Neural progenitor cell (in vitro differentiated cells): Measurements from ENCODE around the gene BEAN1. TPM values are rescaled to one million over a fixed set of nuclear protein-coding genes. Genes with fewer than 3 reads are reported as not detected.

ENCODE experiments used
- DNase-seq: peaks from one replicate; pipeline ENCODE4 v3.0.0-alpha.2; 2016; ENCODE audit warnings: low spot score
- H2AFZ ChIP-seq: fragments of 200-600 bp; sonication (generic); replicated peaks from 2 replicates; pipeline ENCODE4 v1.6.1; 2016; ENCODE audit warnings: antibody characterized with exemption
- H3F3A ChIP-seq: fragments of 200-600 bp; sonication (generic); 2 replicates; pipeline ENCODE4 v1.6.1; 2016; ENCODE audit warnings: antibody characterized with exemption, low read depth
- H3K27ac ChIP-seq: fragments of 200-600 bp; sonication (generic); 2 replicates; pipeline ENCODE4 v1.5.1; 2016; ENCODE audit warnings: mild to moderate bottlenecking
- H3K27me3 ChIP-seq: fragments of 200-600 bp; sonication (generic); 2 replicates; pipeline ENCODE4 v1.6.1; 2016; ENCODE audit warnings: mild to moderate bottlenecking, moderate library complexity
- H3K36me3 ChIP-seq: fragments of 200-600 bp; sonication (generic); 2 replicates; pipeline ENCODE4 v1.5.1; 2016
- H3K4me1 ChIP-seq: fragments of 200-600 bp; sonication (generic); 2 replicates; pipeline ENCODE4 v1.6.1; 2016; ENCODE audit warnings: mixed run types
- H3K4me2 ChIP-seq: fragments of 200-600 bp; sonication (generic); 2 replicates; pipeline ENCODE4 v1.6.1; 2016
- H3K4me3 ChIP-seq: fragments of 200-600 bp; sonication (generic); 2 replicates; pipeline ENCODE4 v1.5.1; 2016
- H3K79me2 ChIP-seq: fragments of 200-600 bp; sonication (generic); 2 replicates; pipeline ENCODE4 v1.6.1; 2016; ENCODE audit warnings: low read depth
- H3K9ac ChIP-seq: fragments of 200-600 bp; sonication (generic); 2 replicates; pipeline ENCODE4 v1.6.1; 2016
- H3K9me3 ChIP-seq: fragments of 200-600 bp; sonication (generic); 2 replicates; pipeline ENCODE4 v1.5.1; 2016; ENCODE audit warnings: low read depth
- H4K20me1 ChIP-seq: fragments of 200-600 bp; sonication (generic); 2 replicates; pipeline ENCODE4 v1.6.1; 2016; ENCODE audit warnings: low read depth
- H3K27ac Mint-ChIP-seq: 3 replicates; pipeline ENCODE4 v1.8.0; 2021; ENCODE audit warnings: mixed read lengths
- H3K27me3 Mint-ChIP-seq: 2 replicates; pipeline ENCODE4 v1.8.0; 2022; ENCODE audit warnings: low read depth, mild to moderate bottlenecking, inconsistent platforms, moderate library complexity, mixed read lengths; ENCODE audit not compliant: insufficient read depth
- H3K36me3 Mint-ChIP-seq: 3 replicates; pipeline ENCODE4 v1.8.0; 2021; ENCODE audit warnings: mixed read lengths
- H3K4me1 Mint-ChIP-seq: 3 replicates; pipeline ENCODE4 v1.8.0; 2021; ENCODE audit warnings: mixed read lengths
- H3K4me3 Mint-ChIP-seq: 3 replicates; pipeline ENCODE4 v1.8.0; 2021; ENCODE audit warnings: mild to moderate bottlenecking, moderate library complexity, mixed read lengths
- H3K9me3 Mint-ChIP-seq: 3 replicates; pipeline ENCODE4 v1.8.0; 2020; ENCODE audit warnings: mixed read lengths
- EZH2 ChIP-seq: fragments of 200-600 bp; sonication (generic); IDR thresholded peaks from 2 replicates; pipeline ENCODE4 v1.6.1; 2017; ENCODE audit warnings: antibody characterized with exemption, mild to moderate bottlenecking, moderate library complexity
- EZH2phosphoT487 ChIP-seq: fragments of 200-600 bp; sonication (generic); IDR thresholded peaks from 2 replicates; pipeline ENCODE4 v1.6.1; 2017; ENCODE audit warnings: antibody characterized with exemption
- total RNA-seq: library from RNA; depleted of rRNA; stranded (reverse); fragments of >200 nt; gene quantifications from 2 replicates; pipeline ENCODE4 v1.2.3, GENCODE V29; 2015; ENCODE audit warnings: low replicate concordance
- TF ChIP-seq, protein P1 (sequence below): fragments of 200-600 bp; sonication (generic); IDR thresholded peaks from 2 replicates; pipeline ENCODE4 v1.5.1; 2017; ENCODE audit warnings: antibody characterized with exemption, mild to moderate bottlenecking

BEAN1 gene
- total RNA-seq, 1 donor from 2014 or later: 0.32 TPM

DNA sequence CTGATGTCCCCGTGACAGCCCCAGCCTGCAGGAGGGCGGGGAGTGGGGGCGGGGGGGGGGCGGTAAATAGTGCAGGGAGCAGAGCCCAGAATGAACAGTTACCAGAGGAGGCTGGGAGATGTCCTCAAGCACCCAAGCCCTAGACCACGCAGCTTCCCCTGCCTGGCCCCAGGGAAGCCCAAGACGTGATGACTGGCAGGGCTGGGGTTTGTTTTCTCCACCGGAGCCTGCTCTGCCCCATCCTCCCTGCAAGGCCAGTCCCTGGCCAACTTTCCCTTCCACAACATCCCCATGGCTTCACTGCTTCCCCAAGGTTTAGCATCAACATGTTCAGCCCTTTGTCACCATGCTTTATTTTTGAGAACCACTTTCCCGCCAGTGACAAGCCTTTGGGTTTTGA lies 1.4 kb upstream of the BEAN1 start:
- H3K4me3 Mint-ChIP-seq: peak overlapping the region; percentile 80
- no peaks in the 10 kb centered on the region for H3K9me3 ChIP-seq
- H2AFZ ChIP-seq: no peak overlapping the region
- no peaks in the 10 kb centered on the region for H3K36me3 ChIP-seq
- peaks cover 36% of the 10 kb centered on the region for H3K27me3 Mint-ChIP-seq
- DNase-seq: no peak
- peaks cover 95% of the 10 kb centered on the region for H3K27me3 ChIP-seq
- H3K9me3 Mint-ChIP-seq: no peaks in the 10 kb centered on the region
- H3K27ac Mint-ChIP-seq: no peak overlapping the region
- no peak overlapping the region for H3K4me2 ChIP-seq
- H3K4me3 ChIP-seq: no peak overlapping the region
- H3K79me2 ChIP-seq: no peaks in the 10 kb centered on the region
- H3K36me3 Mint-ChIP-seq: no peaks in the 10 kb centered on the region
- peaks cover 25% of the 10 kb centered on the region for H3K4me1 ChIP-seq
- TF ChIP-seq, protein P1, sequence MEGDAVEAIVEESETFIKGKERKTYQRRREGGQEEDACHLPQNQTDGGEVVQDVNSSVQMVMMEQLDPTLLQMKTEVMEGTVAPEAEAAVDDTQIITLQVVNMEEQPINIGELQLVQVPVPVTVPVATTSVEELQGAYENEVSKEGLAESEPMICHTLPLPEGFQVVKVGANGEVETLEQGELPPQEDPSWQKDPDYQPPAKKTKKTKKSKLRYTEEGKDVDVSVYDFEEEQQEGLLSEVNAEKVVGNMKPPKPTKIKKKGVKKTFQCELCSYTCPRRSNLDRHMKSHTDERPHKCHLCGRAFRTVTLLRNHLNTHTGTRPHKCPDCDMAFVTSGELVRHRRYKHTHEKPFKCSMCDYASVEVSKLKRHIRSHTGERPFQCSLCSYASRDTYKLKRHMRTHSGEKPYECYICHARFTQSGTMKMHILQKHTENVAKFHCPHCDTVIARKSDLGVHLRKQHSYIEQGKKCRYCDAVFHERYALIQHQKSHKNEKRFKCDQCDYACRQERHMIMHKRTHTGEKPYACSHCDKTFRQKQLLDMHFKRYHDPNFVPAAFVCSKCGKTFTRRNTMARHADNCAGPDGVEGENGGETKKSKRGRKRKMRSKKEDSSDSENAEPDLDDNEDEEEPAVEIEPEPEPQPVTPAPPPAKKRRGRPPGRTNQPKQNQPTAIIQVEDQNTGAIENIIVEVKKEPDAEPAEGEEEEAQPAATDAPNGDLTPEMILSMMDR: no peak
- TF ChIP-seq EZH2phosphoT487 (no peak), EZH2 (no peak)
- H4K20me1 ChIP-seq: peaks cover 14% of the 10 kb centered on the region
- peaks cover 32% of the 10 kb centered on the region for H3F3A ChIP-seq
- no peak overlapping the region for H3K27ac ChIP-seq
- H3K4me1 Mint-ChIP-seq: peaks cover 23% of the 10 kb centered on the region
- H3K9ac ChIP-seq: no peak overlapping the region

DNA sequence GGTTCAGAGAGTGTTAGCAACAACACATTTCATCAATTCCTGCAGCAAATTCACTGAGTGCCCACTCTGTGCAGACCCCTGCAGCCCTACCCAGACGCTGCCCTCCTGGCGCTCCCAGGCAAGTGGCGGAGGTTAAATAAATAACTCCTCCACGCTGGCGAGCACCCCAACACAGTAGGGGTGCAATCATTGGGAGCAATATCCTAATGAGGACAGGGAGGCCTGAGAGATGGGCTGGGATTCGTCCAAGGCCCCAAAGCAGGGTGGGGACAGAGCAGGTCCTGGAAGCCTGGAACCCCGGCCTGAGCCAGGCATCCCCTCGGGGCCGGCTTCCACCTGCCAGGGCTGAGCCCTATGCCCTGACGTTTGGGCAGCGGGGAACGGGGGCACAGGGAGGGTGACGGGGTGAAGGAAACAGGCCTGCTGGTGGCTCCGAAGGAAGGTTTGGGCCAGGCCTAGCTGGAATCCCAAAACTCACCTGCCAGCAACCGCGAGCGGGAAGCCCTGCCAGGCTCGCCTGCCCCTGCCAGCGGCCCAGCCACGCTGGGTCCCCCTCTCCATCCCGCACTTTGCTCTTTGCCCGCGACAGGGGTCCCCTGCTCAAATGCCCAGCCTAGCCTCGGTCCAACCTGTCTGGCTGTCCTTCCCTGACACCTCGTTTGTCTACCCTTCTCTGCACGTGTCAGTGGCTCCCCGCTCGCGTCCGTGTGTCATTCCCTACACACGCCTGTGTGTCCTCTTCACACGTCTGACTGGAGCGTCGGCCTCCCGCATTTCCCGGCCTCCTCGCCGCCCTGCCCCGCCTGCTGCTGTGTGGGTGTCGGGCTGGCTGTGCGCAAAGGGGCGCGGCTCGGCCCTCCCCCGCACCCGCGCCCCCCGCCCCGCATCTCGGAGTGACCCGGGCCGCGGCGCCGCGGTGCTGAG lies 721 bp upstream of the BEAN1 start:
- H3K36me3 Mint-ChIP-seq: no peaks in the 10 kb centered on the region
- peak; percentile 36 for DNase-seq
- peaks cover 32% of the 10 kb centered on the region for H3F3A ChIP-seq
- H3K4me3 Mint-ChIP-seq: peak overlapping the region; percentile 80
- H3K4me1 ChIP-seq: peaks cover 25% of the 10 kb centered on the region
- H4K20me1 ChIP-seq: peaks cover 14% of the 10 kb centered on the region
- peaks cover 23% of the 10 kb centered on the region for H3K4me1 Mint-ChIP-seq
- peak overlapping the region; percentile 82 for H3K4me2 ChIP-seq
- peak overlapping the region; percentile 42 for H3K4me3 ChIP-seq
- no peak overlapping the region for H3K27ac Mint-ChIP-seq
- H3K27me3 ChIP-seq: peaks cover 95% of the 10 kb centered on the region
- H2AFZ ChIP-seq: no peak overlapping the region
- H3K9ac ChIP-seq: no peak overlapping the region
- H3K9me3 ChIP-seq: no peaks in the 10 kb centered on the region
- H3K9me3 Mint-ChIP-seq: no peaks in the 10 kb centered on the region
- no peak overlapping the region for H3K27ac ChIP-seq
- H3K79me2 ChIP-seq: no peaks in the 10 kb centered on the region
- TF ChIP-seq EZH2phosphoT487: peak; percentile 77
- TF ChIP-seq, protein P1: no peak
- peak; percentile 42 for TF ChIP-seq EZH2
- H3K27me3 Mint-ChIP-seq: peaks cover 37% of the 10 kb centered on the region
- H3K36me3 ChIP-seq: no peaks in the 10 kb centered on the region

DNA sequence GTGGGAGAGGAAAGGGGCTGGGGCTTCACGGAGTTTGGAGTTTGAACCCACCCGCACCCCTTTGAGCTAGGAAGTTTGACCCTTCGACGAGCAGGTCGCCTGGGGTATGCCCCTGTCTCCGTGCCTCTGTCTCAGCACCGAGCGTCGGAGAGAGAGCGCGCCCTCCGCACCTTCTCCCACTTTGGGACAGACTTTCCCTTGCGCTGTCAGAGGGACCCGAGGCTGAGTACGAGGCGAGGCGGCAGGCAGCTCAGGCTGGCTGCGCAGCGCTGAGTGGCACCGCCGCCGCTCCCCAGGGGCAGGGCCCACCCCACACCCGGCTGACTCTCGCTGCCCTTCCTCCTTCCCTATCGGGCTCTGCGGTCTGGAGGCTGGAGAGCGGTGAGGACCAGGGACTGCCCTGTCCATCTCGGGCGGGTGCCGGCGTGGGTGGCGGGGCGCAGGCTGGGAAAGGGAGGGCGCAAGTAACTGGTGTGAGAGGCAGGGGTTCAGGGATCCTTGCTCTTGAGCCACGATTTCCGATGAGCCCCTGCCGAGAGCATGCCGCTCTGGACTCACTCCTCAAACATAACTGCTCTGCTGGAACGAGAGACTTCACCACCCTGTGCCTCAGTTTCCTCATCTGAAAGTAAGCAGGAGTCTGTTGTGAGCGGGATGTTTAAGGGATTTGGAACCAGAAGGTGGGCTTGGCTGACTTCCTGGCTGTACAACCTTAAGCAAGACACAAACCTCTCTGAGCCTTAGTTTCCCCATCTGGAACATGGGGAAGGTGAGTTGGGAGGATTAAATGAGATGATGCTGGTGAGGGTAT lies 981 bp downstream of the BEAN1 start:
- no peaks in the 10 kb centered on the region for H3K79me2 ChIP-seq
- no peaks in the 10 kb centered on the region for H3K36me3 Mint-ChIP-seq
- H3K4me1 Mint-ChIP-seq: peaks cover 23% of the 10 kb centered on the region
- peak overlapping the region; percentile 64 for H3K4me3 ChIP-seq
- H3K9ac ChIP-seq: no peak overlapping the region
- no peaks in the 10 kb centered on the region for H3K36me3 ChIP-seq
- peaks cover 14% of the 10 kb centered on the region for H4K20me1 ChIP-seq
- H3K9me3 Mint-ChIP-seq: no peaks in the 10 kb centered on the region
- H3K27me3 Mint-ChIP-seq: peaks cover 31% of the 10 kb centered on the region
- peak overlapping the region; percentile 85 for H3K4me2 ChIP-seq
- peaks cover 94% of the 10 kb centered on the region for H3K27me3 ChIP-seq
- no peaks in the 10 kb centered on the region for H3K9me3 ChIP-seq
- H2AFZ ChIP-seq: no peak overlapping the region
- DNase-seq: peak; percentile 58
- H3K4me3 Mint-ChIP-seq: peak overlapping the region; percentile 77
- peaks cover 25% of the 10 kb centered on the region for H3K4me1 ChIP-seq
- no peak overlapping the region for H3K27ac ChIP-seq
- peaks cover 32% of the 10 kb centered on the region for H3F3A ChIP-seq
- TF ChIP-seq EZH2: peak; percentile 91
- TF ChIP-seq EZH2phosphoT487: peak; percentile 84
- TF ChIP-seq, protein P1: no peak
- H3K27ac Mint-ChIP-seq: no peak overlapping the region
